Neural cell (in vitro differentiated cells): ENCODE data around the gene HDGF.

Experiments
- CTCF ChIP-seq: fragments of 450-650 bp; IDR thresholded peaks from 2 replicates; pipeline ENCODE4 v1.5.1; 2014; ENCODE audit warnings: antibody characterized with exemption, mild to moderate bottlenecking, moderate library complexity; ENCODE audit not compliant: poor library complexity, severe bottlenecking
- EP300 ChIP-seq: fragments of 450-650 bp; conservative IDR thresholded peaks from 2 replicates; pipeline ENCODE4 v1.6.1; 2014; ENCODE audit warnings: antibody characterized with exemption, mild to moderate bottlenecking, moderate library complexity; ENCODE audit not compliant: poor library complexity, severe bottlenecking
- POLR2AphosphoS5 ChIP-seq: IDR thresholded peaks from 2 replicates; pipeline ENCODE4 v1.6.1; 2012
- REST ChIP-seq: IDR thresholded peaks from 2 replicates; pipeline ENCODE4 v1.6.1; 2012; ENCODE audit warnings: borderline replicate concordance
- SMC3 ChIP-seq: fragments of 450-650 bp; conservative IDR thresholded peaks from 2 replicates; pipeline ENCODE4 v1.6.1; 2014; ENCODE audit warnings: antibody characterized with exemption, mild to moderate bottlenecking, moderate library complexity; ENCODE audit not compliant: poor library complexity
- TAF1 ChIP-seq: IDR thresholded peaks from 2 replicates; pipeline ENCODE4 v1.6.1; 2012; ENCODE audit warnings: low read depth

- TF ChIP-seq POLR2AphosphoS5 (no peak), CTCF (peak; percentile 96), REST (no peak), TAF1 (no peak), SMC3 (peak; percentile 96), EP300 (no peak)
These were observed 25.7 kb downstream of the HDGF start for GRCh38 chr1:156725683-156726280.
